HG03066 (cell line): ENCODE data around the gene GPS1.

Source experiments
- ATAC-seq: cut with Tn5 transposase; IDR thresholded peaks from one replicate; pipeline ENCODE4 v1.9.1; 2021; ENCODE audit warnings: low read depth; ENCODE audit not compliant: unreplicated experiment

The GPS1 gene

DNA sequence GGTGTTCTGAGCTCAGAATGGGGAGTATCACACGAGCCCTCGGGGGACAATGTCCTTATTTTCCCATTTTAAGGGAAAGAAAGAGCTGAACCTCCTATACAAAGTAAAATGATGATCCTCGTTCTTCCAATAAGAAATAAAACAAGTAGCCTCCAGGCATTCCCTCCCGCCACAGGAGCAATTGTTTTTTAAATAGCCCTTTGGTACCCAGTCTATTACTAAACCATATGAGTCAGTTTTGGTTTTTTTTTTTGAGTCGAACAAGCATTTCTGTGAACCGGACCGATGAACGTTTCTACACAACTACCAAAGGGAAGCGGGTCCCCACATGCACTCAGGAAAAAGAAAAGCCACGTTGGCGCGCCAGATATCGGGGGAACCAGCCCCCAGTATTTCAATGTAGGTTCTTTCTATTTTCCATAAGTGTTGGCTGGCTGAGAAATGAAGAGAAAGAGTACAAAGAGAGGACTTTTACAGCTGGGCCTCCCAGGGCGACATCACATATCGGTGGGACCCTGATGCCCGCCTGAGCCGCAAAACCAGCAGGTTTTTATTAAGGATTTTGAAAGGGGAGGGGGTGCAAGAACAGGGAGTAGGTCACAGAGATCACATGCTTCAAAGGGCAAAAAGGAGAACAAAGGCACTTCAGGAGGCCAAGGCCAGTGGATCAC, 10.4 kb upstream of the GPS1 start:
- no peak for ATAC-seq

DNA sequence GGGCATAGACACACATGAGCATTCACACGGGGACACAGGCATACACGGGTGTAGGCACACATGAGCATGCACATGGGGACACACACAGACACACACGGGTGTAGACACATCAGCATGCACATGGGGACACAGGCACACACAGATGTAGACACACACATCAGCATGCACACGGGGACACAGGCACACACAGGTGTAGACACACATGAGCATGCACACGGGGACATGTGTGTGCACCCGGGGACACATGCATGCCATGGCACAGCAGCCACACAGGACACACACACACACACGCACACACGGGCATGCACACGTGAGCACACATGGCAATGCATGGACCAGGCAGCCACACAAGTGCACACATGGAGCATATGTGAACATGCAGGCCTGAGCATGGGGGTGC, 9.0 kb upstream of the GPS1 start:
- ATAC-seq: no peak

DNA sequence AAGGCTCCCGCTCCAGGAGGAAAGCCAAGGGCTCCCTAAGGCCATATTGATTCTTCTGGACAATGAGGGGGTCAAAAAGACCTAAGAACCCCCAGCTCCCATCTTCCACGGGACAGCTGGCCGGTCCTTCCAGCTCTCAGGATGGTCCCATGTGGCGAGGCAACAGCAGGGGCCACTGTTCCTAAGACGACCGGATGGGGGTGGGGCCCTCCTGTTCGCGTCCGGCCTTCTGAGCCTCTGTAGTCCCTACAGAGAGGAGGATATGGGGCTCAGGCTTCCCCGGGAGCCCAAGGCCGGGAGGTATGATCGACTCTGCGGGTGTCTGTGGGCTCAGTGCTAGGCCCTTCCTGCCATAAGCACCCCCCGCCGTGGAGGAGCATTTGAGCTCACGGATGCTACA, 8.2 kb upstream of the GPS1 start:
- ATAC-seq: no peak

DNA sequence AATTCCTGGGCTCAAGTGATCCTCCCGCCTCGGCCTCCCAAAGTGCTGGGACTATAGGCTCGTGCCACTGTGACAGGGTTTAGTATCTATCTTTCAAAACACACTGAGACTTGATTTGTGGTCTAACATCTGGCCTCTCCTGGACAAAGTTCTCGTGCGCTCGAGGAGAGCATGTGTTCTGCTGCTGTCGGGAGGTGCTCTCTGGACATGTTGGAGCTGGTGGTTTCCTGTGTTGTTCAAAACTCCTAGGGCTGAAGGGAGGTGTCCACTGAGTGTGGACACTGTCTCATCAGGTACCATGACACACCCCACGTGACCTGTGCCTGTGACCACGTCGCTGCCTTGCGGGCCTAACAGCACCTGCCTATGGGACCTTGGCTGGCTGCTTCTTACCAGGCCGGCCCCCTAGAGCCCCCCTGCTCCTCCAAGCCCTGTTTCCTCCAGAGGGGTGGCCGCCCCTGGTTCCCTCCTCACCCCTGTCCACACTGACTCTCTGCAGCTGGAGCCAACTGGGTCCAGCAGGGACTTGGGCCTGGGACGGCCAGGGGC, 5.7 kb upstream of the GPS1 start:
- no peak for ATAC-seq

DNA sequence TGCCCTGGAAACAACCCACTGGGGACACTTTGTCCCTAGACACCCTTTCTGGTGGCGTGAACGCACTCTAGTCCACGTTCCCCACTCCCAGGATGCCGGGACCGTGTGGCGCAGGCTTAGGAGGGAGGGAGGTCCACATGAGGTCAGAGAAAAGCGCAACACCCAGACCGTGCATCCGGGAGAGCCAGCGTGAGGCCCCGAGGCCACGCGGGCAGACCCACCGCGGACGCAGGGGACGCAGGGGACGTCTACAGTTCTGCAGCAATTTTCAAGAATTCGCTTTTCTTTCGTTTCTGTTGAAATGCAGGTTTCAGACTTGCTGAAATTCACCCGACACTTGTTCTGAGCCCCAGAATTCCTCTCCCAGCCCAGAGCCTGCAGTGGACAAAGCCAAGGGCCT, 4.8 kb upstream of the GPS1 start:
- no peak for ATAC-seq

DNA sequence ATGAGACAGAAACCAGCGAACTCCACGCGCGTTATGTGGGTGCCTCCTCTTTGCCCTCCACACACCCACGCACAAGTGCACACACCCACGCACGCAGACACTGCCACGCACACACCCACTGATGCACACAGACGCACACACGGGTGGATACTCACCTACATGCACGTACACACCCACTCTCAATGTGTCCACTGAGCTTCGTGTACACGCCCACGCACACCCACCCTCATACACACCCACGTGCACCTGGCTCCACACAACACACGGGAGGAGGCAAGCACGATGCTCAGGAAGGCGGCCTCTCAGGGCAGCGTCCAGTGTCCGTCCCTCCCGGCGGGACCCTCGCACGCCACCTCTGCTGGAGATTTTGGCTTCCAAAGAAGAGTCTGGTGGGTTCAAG, 4.3 kb upstream of the GPS1 start:
- ATAC-seq: no peak

DNA sequence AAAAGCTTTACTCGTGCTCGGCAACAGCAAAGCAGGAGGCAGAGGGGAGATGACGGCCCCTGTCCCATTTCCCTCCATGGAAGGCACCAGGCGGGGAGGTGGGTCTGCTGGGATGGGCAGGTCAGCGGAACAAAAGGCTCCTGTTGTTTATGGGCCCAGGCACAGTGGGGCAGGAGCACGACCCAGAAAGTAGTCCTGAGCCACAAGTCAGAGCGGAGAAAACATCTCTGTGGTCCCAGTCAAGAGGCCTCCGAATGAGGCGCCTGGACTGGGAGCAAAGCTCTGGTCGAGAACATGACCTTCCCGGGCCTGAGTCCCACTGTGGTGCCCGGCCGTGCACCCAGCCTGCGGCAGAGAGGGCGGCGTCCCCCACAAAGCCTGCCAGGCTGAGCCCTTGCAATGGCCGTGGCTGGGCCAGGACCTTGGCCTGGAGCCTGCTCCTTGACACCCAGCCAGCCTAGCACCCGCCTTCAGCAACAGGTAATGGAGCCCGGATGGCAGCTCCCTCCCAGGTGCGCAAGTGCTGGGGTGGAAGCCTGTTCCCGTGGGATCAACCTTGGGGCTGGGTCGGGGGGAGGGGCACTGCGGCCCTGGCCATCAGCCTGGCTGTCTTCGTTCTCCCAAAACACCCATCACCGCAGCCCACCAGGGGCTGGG, 3.7 kb upstream of the GPS1 start:
- ATAC-seq: no peak

DNA sequence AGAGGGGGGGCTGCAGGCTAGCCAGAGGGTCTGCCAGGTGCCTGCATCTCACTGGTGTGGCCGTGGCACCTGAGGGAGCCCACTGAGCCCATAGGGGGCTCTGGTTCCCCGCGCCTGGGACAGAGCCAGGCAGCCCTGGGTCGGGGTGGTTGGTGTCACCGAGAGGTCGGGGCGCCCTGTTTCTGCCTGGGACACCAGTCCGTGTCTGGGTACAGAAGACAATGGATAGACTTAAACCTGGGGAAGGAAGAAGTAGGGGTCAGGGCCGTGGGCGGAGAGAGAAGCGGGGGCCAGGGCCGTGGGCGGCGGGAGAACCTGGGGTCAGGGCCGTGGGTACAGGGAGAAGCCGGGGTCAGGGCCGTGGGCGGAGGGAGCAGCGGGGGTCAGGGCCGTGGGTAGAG, 3.1 kb upstream of the GPS1 start:
- ATAC-seq: no peak

DNA sequence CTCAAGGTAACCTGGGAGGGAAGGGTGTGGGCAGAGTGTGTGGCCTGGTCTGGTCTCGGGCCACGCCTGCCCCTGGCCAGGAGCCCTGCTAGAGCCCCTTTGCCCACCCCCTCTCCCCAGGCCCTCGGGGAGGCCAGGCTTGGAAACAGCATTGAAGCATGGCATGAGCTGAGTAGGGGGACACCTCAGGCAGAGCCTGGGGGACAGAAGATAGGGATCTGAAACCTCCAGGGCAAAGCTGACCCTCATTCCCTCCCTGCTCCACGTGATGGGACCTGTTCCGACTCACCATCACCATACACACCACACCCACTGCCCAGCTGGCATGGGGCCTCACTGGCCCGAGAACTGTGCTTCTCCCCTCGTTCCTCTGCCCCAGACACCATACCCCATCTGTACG, 2.6 kb upstream of the GPS1 start:
- no peak for ATAC-seq

DNA sequence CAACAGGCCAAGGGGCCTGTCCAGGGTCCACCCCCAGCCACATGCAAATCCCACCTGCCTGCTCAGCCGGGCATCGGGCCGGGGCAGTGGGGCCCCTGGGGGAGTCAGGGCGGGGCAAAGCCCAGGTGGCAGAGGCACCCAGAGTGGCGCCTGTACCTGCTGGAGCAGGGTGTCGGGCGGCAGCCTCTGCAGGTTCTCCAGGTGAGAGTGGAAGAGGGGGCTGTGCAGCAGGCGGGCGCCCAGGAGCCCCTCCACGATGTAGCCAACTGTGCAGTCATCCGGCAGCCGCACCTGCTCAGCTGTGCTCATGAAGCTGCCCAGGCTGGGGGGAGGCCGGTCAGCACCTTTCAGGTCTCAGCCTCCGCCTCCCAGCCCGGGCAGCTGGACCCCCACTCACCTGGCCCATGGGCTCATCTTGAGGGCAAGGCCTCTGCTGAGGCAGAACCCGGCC, 2.2 kb upstream of the GPS1 start:
- no peak for ATAC-seq

DNA sequence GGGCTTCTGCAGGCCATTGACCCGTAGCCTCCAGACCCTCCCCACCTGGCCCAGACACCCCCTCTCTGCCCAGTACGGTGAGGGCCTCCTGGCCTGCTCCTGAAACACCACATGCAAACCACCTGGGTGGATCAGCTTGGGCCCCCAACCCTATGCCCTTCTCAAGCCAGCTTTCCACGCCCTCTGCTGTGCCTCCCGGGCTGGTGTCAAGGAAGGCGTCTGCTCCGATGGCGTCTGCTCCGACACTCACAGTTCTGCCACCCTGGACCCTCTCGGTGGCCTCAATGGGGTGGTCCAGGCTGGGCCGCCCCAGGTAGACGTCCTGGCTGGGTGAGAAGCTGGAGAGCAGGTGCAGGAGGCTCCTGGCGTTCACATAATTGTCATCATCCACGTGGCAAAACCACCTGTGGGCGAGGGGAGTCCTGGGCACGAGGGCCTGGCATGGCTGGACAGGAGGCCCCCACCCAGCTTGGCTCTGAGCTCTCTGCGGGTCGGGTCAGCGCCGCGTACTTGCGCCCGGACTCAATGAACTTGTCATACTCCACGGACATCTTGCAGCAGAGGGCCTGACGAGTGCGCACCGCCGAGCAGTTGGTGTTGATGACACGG, 1.4 kb upstream of the GPS1 start:
- ATAC-seq: no peak

DNA sequence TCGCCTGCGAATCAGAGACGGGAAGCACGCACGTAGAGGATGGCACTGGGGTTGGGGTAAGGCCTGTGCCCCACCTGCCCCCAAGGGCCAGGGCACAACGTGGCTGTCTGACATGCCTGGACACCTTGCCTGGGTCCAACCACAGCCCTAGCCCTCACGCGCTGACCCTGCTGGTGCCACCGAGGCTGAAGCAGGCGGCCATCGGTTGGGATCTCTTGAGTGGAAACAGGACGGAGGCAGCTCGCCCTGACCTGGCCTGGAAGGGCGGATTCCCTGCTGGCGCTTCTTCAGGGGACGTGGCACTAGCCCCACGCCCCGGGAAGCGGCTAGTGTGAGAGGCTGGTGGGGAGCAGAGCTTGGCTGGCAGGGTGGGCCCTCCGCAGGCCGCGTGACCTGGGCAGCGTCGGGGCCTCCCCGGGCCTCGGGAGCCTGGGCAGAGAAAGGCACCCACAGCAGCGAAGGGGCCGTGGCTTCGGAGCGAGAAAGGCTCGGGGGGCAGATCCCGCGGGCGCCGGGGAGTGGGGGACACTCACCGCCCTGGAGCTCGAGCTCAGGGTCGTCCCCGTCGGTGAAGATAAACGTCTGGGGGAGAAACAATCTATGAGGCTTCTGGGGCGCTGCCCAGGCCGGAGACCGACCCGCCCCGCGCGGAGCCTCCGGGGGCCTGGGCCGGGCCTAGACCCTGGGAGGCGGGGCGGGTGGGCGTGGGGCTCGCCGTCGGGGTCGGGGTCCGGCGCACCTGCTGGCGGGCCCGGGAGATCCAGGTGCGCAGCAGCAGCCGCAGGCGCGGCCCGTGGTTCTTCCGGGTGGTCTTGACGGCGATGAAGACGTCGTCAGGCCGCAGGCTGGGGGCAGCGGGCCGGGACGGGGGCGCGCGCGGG, 697 bp upstream of the GPS1 start:
- no peak for ATAC-seq

DNA sequence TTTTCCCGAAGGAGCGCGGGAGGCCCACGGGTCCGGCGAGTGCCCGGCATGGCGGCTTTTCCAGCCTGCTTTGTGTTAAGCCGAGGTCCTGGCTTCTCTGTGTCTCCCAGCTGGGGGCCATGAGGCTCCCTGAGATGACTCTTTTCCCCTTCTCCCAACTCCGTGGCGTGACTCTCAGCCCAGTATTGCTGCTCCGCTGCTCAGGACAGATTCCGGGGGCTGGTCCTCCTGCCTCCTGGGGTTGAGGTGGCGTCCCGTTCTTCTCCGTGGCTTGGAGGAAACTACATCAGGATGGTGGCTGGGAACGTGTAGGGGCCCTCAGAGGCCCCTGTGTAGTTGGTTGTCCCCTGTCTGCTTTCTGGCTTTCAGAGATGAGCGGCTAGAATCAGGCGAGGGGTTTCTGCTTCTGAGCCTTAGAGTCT, 951 bp downstream of the GPS1 start:
- no peak for ATAC-seq

DNA sequence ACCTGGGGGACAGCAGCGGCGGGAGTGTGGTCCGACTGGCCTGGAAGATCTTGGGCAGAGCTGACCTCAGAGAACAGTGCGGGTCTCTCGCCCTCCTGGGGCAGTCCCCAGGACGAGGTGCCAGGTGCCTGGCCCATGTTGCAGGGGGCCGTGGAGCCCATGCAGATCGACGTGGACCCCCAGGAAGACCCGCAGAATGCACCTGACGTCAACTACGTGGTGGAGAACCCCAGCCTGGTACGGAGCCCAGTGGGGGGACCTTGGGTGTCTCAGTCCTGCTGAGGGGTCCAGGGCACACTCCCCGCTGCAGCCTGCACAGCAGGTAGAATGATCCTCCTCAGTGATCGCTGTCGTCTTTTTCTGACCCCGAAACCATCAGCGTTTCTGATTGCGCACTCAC, 1.4 kb downstream of the GPS1 start:
- ATAC-seq: no peak

DNA sequence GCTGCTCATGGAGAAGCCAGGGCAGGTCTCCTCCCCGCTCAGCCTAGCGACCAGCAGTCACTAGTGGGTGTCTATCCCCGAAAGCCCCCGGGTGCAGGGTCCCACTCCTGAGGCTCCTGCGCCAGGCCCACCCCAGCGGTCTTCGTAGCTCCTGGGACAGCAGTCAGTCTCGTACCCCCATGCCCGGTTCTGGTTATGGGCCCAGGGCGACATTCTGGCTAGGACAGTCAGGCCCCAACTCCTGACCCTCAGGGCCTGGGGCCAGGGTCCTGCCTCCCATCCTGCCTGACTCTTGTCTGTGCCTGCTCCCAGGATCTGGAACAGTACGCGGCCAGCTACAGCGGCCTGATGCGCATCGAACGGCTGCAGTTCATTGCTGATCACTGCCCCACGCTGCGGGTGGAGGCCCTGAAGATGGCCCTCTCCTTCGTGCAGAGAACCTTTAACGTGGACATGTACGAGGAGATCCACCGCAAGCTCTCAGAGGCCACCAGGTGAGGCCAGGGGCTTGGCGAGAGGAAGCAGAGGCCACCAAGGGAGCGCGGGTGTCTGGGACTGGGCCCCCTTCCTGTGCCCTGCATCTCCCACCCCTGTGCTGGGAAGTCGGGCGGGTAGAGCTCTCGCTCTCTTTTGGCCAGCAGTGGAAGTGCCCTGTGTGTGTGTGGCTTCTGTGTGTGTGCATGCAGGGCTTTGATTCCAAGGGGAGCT, 2.0 kb downstream of the GPS1 start:
- no peak for ATAC-seq

DNA sequence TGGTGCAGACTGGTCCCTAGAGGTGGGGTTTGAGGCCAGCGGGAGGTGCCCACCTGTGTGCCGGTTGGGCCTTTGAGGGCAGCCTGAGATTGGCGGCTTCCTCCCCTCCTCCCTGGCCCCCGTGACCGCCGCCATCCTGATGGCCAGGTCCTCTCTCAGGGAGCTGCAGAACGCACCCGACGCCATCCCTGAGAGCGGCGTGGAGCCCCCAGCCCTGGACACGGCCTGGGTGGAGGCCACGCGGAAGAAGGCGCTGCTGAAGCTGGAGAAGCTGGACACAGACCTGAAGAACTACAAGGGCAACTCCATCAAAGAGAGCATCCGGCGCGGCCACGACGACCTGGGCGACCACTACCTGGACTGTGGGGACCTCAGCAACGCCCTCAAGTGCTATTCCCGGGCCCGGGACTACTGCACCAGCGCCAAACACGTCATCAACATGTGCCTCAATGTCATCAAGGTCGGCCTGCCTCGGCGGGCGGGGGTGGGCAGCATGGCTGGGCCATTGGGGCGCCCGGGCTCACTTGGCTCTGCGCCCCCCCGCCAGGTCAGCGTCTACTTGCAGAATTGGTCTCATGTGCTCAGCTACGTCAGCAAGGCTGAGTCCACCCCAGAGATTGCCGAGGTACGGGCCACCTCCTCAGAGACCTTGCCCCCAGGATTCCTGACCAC, 2.8 kb downstream of the GPS1 start:
- no peak for ATAC-seq

DNA sequence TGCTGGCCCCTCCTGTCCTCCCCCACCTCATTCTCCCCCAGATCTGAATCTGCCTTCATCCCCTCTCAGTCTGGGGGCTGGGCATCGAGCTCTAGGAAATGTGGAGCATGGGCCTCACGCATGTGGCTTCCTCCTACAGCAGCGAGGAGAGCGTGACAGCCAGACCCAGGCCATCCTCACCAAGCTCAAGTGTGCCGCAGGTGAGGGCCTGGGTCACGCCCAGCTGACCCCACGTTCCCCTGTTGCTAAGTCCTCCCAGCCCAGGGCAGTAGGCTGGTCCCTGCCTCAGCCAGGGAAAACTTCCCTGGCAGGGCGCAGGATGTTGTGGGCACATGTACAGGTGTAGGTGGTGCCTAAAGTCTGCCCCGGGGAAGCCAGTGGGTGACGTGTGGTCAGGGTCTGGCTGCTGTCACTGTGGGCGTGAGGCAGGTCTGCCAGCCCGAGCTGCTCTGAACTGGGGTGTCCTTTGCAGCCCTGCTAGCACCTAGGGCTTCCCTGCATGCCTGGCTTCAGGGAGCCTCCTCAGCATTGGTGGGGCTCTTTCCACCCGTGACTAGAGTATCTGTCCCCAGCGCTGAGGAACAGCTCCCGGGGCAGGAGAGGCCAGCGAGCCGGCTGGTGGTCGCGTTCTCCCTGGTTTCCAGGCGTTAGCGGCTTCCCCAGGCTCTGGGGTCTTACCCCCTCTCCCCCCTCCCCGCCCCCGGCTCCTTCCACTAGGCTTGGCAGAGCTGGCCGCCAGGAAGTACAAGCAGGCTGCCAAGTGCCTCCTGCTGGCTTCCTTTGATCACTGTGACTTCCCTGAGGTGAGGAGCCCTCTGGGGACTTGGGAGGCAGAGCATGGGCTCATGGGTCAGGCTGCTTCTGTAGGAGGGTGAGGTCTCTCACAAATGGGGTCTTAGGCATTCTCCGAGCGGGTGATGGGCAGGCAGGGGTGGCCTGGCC, 3.6 kb downstream of the GPS1 start:
- no peak for ATAC-seq

DNA sequence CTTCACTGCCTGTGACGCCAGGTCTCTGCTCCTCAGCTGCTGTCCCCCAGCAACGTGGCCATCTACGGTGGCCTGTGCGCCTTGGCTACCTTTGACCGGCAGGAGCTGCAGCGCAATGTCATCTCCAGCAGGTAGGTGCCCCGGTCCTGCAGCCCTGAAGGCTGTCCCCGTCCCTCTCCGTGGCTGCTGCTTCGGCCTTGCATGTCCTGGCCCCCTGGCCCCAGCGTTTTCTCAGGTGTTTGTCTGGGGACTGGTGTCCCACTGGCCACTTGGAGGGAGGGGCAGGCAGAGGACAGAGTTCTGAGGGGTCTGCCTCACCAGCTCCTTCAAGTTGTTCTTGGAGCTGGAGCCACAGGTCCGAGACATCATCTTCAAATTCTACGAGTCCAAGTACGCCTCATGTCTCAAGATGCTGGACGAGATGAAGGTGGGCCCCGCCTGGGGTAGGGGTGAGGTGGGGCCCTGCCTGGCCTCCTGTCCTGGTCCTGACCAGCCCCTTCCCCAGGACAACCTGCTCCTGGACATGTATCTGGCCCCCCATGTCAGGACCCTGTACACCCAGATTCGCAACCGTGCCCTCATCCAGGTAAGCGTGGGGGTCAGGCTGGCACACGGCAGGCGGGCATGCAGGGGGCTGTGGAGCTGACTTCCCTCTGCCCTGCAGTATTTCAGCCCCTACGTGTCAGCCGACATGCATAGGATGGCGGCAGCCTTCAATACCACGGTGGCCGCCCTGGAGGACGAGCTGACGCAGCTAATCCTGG, 4.4 kb downstream of the GPS1 start:
- no peak for ATAC-seq
